Measurements from ENCODE around the gene OSTF1. TPM values are rescaled to one million over a fixed set of nuclear protein-coding genes. Genes with fewer than 3 reads are reported as not detected.

OSTF1 gene
- total RNA-seq, 1 experiment from 2014 or later = 18.3 TPM

DNA sequence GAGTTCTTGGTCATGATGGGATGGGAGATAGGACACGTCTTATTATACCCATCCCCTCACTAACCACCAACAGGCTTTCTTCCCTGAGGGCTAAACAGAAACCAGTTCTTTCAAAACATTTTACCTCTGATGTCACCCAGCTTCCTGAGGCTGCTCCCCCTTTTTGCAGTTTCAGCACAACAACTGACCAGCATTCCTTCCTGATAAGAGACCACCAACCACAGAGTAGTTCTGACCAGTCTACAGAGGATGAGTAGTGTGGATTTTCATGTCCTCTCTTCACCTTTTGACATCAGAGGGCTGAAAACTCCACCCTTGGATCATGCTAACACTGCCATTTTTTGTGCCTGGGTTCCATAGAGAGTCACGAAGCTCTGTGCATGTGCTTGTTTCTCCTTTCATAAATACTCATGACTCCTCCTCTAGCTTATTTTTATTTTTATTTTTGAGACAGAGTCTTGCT is 82.6 kb downstream of the OSTF1 start:
- H3K4me1 Mint-ChIP-seq (ENCODE audit: insufficient read depth, unreplicated experiment) = peaks cover 11% of the 10 kb centered on the region
- H3K36me3 Mint-ChIP-seq (ENCODE audit: insufficient read depth, unreplicated experiment) = no peaks in the 10 kb centered on the region
- intact Hi-C loops (cut with micrococcal nuclease) = no loop called here
- H3K9me3 Mint-ChIP-seq (ENCODE audit: unreplicated experiment) = peaks cover 14% of the 10 kb centered on the region
- no TSS peak for BruUV-seq (replicated peaks)
- TF ChIP-seq, protein P1, sequence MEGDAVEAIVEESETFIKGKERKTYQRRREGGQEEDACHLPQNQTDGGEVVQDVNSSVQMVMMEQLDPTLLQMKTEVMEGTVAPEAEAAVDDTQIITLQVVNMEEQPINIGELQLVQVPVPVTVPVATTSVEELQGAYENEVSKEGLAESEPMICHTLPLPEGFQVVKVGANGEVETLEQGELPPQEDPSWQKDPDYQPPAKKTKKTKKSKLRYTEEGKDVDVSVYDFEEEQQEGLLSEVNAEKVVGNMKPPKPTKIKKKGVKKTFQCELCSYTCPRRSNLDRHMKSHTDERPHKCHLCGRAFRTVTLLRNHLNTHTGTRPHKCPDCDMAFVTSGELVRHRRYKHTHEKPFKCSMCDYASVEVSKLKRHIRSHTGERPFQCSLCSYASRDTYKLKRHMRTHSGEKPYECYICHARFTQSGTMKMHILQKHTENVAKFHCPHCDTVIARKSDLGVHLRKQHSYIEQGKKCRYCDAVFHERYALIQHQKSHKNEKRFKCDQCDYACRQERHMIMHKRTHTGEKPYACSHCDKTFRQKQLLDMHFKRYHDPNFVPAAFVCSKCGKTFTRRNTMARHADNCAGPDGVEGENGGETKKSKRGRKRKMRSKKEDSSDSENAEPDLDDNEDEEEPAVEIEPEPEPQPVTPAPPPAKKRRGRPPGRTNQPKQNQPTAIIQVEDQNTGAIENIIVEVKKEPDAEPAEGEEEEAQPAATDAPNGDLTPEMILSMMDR (IDR thresholded peaks at IDR 0.05; ENCODE audit: unreplicated experiment) = no peak
- peak; percentile 23 for DNase-seq (ENCODE audit: unreplicated experiment)
- no peak overlapping the region for H3K4me3 Mint-ChIP-seq (ENCODE audit: unreplicated experiment)
- CTCF ChIA-PET = interaction anchor here (0.6 to 3.2 kb wide), 4 partner anchors 14 to 364 kb away, joined by 3 to 16 read pairs (median 4); no protein-coding TSS in a partner anchor
- POLR2A ChIA-PET = interaction anchor here (1.1 to 1.3 kb wide), 2 partner anchors 10 to 11 kb away, joined by 3 to 4 read pairs; no protein-coding TSS in a partner anchor
- no peak overlapping the region for H3K27ac Mint-ChIP-seq (ENCODE audit: low read depth, unreplicated experiment)
- no peaks in the 10 kb centered on the region for H3K27me3 Mint-ChIP-seq (ENCODE audit: insufficient read depth, unreplicated experiment)

DNA sequence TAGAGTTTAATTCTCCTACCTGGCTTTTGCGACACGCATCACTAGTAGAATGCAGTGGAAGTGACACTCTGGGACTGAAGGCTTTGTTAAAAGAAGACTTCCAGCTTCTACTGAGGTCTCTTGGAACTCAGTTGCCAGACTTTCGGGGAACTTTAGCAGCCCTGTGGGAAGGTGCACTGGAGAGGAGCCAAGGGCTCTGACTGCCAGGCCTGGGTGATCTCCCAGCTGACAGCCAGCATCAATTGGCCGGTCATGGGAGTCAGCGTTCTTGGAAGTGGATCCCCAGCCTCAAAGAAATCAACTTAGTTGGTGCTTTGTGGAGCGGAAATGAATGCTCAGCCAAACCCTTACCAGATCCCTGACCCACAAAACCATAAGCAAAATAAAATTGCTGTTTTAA is 87.1 kb downstream of the OSTF1 start:
- intact Hi-C loops (cut with micrococcal nuclease) = no loop called here

DNA sequence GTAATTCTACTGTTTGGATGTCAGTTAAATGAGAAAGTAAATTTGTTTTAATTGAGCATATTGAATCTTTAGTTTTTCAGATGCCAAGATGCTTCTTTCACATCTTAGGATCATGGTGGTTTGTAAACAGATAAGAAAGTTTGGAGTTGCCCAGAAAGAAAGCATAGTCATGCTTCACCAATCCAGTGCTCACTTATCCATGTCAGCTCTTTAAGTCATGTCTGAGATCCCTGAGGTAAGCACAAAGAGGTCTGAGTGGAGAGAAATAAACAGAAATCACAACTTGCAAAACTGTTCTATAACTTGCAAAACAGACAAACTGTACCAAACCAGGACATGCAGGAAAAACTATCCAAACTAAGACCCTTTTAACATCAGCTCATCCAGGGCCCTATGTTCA is 87.7 kb downstream of the OSTF1 start:
- no TSS peak for BruUV-seq (replicated peaks)
- no peak overlapping the region for H3K27ac Mint-ChIP-seq (ENCODE audit: low read depth, unreplicated experiment)
- no peaks in the 10 kb centered on the region for H3K4me1 Mint-ChIP-seq (ENCODE audit: insufficient read depth, unreplicated experiment)
- intact Hi-C loops (cut with micrococcal nuclease) = no loop called here
- no peak overlapping the region for H3K4me3 Mint-ChIP-seq (ENCODE audit: unreplicated experiment)
- TF ChIP-seq, protein P1 (IDR thresholded peaks at IDR 0.05; ENCODE audit: unreplicated experiment) = no peak
- H3K36me3 Mint-ChIP-seq (ENCODE audit: insufficient read depth, unreplicated experiment) = no peaks in the 10 kb centered on the region
- H3K9me3 Mint-ChIP-seq (ENCODE audit: unreplicated experiment) = no peaks in the 10 kb centered on the region
- ChIA-PET POLR2A (no interaction called here), CTCF (interaction anchor here (0.6 to 1.6 kb wide), 3 partner anchors 9 to 1208 kb away, joined by 3 to 5 read pairs (median 3); no protein-coding TSS in a partner anchor)
- DNase-seq (ENCODE audit: unreplicated experiment) = no peak
- no peaks in the 10 kb centered on the region for H3K27me3 Mint-ChIP-seq (ENCODE audit: insufficient read depth, unreplicated experiment)

More for the DNA sequence above, 87.1 kb downstream of the OSTF1 start:
- Mint-ChIP-seq H3K4me3 (ENCODE audit: unreplicated experiment) (no peak overlapping the region), H3K27me3 (ENCODE audit: insufficient read depth, unreplicated experiment) (no peaks in the 10 kb centered on the region), H3K4me1 (ENCODE audit: insufficient read depth, unreplicated experiment) (no peaks in the 10 kb centered on the region), H3K27ac (ENCODE audit: low read depth, unreplicated experiment) (no peak overlapping the region), H3K36me3 (ENCODE audit: insufficient read depth, unreplicated experiment) (no peaks in the 10 kb centered on the region), H3K9me3 (ENCODE audit: unreplicated experiment) (no peaks in the 10 kb centered on the region)
- ChIA-PET CTCF (interaction anchor here (0.7 to 1.6 kb wide), 3 partner anchors 10 to 99 kb away, joined by 3 to 4 read pairs (median 3); no protein-coding TSS in a partner anchor), POLR2A (no interaction called here)
- TF ChIP-seq, protein P1 (IDR thresholded peaks at IDR 0.05; ENCODE audit: unreplicated experiment) = no peak
- DNase-seq (ENCODE audit: unreplicated experiment) = no peak
- no TSS peak for BruUV-seq (replicated peaks)

DNA sequence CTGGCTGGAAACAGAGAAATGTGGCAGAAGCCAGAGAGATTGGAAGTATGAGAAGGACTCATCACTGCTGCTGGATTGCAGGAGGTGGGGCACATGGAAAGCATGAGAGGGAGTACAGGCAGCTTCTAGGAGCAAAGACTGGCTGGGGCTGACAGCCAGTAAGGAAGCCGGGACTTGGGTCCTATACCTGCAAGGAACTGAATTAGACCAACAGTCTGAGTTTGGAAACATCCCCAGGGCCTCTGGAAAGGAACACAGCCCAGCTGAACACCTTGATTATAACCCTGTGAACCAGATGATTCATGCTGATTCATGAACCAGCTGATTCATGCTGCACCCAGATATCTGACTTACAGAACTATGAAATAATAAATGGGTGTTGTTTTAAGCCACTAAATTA is 93.4 kb downstream of the OSTF1 start:
- no peak overlapping the region for H3K4me3 Mint-ChIP-seq (ENCODE audit: unreplicated experiment)
- ChIA-PET POLR2A (interaction anchor here (0.7 to 2.2 kb wide), 7 partner anchors 10 to 93 kb away, joined by 3 to 6 read pairs (median 4); partner anchors contain the start of genes NMRK1 and OSTF1), CTCF (interaction anchor here (0.8 to 1.8 kb wide), 7 partner anchors 10 to 408 kb away, joined by 3 to 8 read pairs (median 4); no protein-coding TSS in a partner anchor)
- peak; percentile 84 for DNase-seq (ENCODE audit: unreplicated experiment)
- H3K27ac Mint-ChIP-seq (ENCODE audit: low read depth, unreplicated experiment) = no peak overlapping the region
- H3K27me3 Mint-ChIP-seq (ENCODE audit: insufficient read depth, unreplicated experiment) = no peaks in the 10 kb centered on the region
- no peaks in the 10 kb centered on the region for H3K36me3 Mint-ChIP-seq (ENCODE audit: insufficient read depth, unreplicated experiment)
- no peaks in the 10 kb centered on the region for H3K9me3 Mint-ChIP-seq (ENCODE audit: unreplicated experiment)
- intact Hi-C loops (cut with micrococcal nuclease) = loop anchor here (10.0 kb wide), 1 partner anchor 53 kb away; no protein-coding TSS in a partner anchor
- no TSS peak for BruUV-seq (replicated peaks)
- H3K4me1 Mint-ChIP-seq (ENCODE audit: insufficient read depth, unreplicated experiment) = peaks cover 5% of the 10 kb centered on the region
- TF ChIP-seq, protein P1 (IDR thresholded peaks at IDR 0.05; ENCODE audit: unreplicated experiment) = no peak
